GM03348 (cell line): ENCODE results near the gene JUND.

Experiments
- DNase-seq: peaks from one replicate; pipeline ENCODE4 v3.0.0; 2012; ENCODE audit warnings: low spot score

JUND gene

DNA sequence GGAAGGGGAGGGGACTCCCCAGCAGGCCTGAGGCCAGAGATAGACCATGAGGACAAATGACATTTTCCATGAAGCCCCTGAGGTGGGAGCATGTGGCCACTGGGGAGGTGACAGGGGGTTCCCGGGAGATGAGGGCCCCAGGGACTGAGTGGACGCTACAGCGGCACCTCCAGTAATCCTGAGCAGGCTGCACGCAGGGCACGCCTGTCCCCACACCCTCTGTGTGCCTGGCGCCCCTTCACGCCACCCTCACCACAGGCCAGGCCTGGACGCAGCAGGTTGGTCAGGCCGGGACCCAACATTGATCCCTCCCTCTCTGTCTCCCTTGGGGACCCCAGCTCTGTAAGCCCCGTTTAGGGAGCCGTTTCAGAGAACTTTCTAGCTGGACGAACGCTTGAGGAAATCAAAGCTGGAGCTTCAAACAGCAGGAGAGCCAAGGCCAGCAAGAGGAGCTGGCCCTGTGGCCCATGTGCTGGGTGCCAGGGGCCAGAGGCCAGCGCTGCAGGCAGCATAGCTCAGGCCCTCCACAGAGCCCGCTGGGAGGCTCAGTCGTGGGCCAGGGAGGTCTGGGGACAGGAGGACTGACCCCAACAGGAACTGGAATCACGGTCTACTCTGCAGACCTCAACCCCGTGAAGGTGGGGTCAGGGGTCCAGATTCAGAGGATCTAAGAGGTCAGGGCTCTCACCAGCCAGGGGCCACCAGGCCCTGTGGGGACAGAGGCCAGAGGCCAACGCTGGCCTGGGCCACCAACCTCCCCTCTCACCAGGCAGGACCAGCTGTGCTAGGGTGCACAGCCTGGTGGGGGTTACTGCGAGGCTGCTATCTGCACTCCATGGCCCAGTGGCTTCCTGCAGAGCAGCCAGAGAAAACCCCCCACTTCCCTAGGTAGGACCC lies 26.9 kb upstream of the JUND start:
- no peak for DNase-seq

GRCh38 chr19:18307271-18307681 lies 25.9 kb upstream of the JUND start:
- no peak for DNase-seq

- no peak for DNase-seq
These were observed 25.5 kb upstream of the JUND start for GRCh38 chr19:18306888-18307260.

DNA sequence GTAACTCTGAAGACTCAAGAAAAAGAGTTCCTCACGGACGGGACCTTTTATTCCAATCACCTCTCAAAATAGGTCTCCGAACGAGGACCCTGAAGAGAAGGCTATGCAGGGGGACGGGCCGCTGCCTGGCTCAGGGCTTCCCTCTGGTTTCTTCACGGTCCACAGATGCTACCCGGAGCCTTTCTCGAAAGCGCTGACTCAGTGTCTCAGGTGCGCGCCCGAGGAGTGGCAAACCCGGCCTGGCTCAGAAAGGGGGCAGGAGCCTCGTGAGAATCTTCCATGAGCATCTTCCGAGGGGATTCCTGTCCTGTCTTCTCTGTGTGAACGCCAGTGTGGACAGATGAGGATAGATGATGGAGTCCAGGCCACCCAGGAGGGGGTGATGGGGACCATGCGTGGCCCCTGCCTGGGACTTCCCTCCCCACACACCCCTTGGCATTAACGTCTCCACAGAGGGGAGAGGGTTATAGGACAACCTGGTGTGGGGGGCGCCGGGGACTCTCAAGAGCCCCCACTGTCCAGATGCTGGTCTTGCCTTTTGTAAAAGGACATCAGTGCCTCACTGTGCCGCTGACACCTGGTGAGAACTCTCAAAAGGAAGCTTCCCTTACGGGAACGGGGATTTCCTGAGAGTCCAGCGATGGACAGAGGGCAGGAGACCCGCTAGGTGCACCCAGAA lies 24.9 kb upstream of the JUND start:
- no peak for DNase-seq

DNA sequence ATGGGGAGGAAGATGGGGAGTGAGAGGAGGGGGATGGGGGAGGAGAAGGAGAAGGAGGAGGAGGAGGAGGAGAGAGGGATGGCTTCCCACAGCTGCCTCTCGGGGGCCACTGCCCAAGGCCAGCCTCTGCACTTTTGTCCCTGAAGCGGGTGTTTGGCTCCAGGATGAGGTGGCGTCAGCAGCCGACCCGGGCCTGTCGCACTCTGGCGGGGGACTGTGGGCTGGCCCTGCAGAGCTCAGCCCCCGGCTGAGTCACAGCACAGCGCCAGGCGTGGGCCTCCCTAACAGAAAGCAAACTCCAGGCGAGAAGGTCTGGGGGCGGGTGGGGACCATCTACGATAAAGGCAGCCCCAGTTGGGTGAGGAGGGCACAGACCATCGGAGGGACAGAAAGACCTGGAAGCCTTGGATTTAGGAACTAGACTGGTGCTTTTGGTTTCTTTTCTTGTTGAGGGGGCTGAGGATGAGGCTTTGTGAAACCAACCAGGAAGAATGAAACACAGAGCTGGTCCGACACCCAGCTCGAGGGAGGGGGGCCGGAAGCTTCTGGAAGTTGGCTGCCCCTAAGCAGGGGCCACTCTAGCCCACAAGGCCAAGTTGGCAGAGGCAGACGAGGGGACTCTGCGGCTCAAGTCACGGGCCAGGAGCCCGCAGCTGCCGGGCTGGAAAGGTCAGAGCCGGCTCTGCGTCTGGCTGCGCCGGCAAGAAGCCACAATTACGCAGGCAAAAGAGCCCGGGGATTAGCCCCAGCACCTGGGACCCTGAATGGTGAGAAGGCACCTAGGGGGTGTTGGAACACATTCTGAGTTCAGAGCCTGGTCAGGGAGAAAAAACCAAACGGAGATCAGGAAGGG lies 23.3 kb upstream of the JUND start:
- DNase-seq: peak; percentile 87

DNA sequence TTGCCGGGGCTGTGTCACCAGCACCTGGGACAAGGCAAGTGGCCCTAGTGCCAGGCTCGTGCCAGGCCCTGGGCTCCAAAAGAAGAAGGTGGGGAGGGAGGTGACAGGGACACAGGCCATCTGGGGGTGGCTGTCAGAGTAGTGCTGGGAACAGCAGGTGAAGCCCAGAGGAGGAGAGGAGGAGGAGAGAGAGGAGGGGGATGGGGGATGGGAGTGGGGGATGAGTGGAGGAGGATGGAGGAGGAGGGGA lies 22.7 kb upstream of the JUND start:
- DNase-seq: no peak

DNA sequence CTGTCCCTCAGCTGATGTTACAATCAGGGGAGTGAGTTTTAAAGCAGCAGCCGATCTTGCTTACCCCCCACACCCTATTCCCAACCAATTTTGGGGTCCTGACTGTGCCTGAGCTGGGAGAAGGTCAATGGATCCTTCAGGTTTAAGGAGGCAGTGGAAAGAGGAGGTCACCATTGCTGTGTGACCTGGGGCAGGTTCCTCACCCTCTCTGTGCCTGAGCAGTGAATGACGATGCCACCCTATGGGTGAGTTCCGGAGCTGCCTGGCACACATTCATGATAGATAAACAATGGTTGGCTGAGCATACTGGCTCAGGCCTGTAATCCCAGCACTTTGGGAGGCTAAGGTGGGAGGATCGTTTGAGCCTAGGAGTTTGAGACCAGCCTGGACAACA lies 20.3 kb upstream of the JUND start:
- DNase-seq: no peak

DNA sequence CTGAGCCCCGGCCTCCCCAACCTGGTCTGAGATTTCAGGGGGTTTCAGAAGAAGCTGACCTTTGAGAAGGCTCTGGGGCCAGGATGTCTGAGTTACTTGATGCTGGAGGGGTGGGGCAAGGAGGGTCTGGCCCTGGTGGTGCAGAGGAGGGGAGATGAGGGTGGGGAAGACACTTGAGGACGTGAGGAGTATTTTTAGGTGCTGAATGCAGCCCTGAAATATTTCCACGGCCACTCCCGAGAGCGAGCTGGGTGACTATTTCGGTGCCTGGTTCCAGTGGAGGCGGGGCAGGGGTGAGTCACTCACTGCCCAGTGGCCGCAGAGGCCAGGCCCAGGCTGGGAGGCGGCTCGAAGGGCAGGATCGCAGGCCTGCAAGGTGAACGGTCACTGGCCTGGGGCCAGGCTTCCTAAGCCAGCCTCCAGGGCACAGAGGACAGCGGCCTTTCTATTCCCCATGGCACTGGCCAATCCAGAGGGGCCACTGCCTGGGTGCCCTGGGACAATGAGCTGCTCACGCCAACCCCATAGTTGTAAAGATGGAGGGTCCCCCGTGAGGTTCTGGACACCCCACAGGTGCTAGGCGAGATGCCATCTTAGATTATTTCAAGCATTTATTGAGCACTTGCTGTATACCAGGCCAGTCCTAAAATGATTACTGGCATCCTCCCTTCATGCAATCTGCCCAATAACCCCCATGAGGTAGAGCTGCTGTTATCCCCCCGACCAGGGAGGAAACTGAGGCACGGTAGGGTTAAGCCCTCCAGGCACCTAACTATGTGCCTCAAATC lies 19.7 kb upstream of the JUND start:
- peak; percentile 85 for DNase-seq

DNA sequence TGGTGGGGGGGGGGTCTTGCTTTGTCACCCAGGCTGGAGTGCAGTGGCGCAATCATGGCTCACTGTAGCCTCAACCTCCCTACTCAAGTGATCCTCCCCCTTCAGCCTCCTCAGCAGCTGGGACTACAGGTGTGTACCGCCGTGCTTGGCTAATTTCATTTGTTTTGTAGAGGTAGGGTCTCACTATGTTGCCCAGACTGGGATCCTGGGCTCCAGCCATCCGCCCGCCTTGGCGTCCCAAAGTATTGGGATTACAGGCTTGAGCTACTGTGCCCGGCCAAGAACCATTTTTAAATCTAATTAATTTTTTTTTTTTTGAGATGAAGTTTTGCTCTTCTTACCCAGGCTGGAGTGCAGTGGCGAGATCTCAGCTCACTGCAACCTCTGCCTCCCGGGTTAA lies 18.2 kb upstream of the JUND start:
- DNase-seq: no peak

DNA sequence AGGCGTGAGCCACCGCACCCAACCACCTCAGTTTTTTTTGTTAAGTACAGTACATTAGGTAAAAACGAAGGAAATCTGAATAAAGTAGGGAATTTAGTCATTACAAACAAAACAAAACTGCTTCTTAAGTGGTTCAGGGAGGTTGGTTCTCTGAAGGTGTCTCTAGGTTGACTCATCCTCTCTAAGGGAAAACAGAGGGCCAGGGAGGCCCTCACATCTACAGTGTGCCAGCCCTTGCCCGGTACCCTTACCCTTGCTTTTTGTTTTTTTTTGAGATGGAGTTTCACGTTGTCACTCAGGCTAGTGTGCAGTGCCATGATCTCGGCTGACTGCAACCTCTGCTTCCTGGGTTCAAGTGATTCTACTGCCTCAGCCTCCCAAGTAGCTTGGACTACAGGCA lies 17.2 kb upstream of the JUND start:
- DNase-seq: no peak

- no peak for DNase-seq
These were observed 15.9 kb upstream of the JUND start for GRCh38 chr19:18297308-18297707.

GRCh38 chr19:18295034-18295451 lies 13.6 kb upstream of the JUND start:
- DNase-seq: no peak

DNA sequence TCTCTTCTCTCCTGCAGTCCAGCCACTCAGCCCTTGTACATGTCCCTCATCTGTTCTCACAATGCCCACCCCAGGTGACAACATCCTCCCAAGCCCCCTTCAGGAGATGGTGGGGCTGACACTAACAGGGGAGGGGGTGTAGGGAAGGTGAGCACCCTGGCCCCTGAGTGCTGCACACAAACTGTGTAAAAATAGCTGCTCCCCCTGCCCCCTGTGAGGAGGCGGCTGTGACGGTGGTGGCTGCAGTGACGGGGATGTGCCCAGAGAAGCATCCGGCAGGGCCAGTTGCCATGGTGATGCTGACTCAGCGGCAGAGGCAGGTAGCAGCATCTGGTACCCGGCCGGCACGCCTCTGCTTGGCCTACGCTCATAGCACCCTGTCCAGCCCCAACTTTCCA lies 13.0 kb upstream of the JUND start:
- no peak for DNase-seq

DNA sequence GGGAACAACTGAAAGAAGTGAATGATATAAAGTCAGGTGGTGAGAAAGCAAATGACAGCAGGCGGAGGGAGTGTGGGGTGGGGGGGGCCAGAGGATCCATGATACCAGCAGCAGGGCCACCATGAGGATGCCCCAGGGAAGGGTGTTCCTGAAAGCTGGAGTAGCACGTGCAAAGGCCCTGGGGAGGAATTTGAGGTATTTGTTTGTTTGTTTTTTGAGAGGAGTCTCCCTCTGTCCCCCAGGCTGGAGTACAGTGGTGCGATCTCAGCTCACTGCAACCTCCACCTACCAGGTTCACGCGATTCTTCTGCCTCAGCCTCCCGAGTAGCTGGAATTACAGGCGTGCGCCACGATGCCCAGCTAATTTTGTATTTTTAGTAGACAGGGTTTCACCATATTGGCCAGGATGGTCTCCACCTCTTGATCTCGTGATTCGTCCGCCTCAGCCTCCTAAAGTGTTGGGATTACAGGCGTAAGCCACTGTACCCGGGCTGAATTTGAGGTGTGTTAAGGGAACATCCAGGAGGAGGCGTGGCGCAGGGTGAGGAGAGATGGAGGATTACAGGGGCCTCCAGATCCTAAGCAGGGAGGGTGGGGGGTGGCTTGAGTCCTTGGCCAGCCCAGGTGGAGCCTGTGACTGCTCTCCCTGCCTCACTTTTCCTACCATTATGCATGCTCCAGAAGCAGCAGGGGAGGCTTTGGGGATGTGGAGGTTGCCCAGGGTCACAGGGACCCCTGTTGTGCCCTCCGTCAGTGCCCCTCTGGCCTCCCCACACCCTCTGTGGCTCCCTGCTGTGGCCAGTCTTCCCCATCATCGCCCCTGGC lies 12.4 kb upstream of the JUND start:
- DNase-seq: no peak

GRCh38 chr19:18292810-18293641 lies 11.6 kb upstream of the JUND start:
- peak; percentile 79 for DNase-seq

DNA sequence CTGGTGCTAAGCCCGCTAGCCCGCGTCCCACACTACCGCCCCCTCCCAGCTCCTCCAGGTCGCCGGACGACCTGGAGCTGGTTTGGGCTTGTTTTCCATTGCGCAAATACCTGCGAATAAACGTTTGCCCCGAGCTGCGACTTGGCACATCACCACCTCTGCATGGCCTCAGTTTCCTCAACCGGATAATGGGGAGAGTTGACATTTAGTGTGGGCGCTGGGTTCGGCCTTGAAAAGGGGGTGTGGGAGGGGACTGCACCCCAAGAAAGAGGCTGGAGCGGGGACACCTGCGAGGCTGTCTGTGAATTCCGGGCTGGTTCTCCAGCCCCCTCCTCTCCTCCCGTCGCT lies 11.0 kb upstream of the JUND start:
- DNase-seq: no peak

GRCh38 chr19:18291590-18292461 lies 10.4 kb upstream of the JUND start:
- DNase-seq: peak; percentile 85

DNA sequence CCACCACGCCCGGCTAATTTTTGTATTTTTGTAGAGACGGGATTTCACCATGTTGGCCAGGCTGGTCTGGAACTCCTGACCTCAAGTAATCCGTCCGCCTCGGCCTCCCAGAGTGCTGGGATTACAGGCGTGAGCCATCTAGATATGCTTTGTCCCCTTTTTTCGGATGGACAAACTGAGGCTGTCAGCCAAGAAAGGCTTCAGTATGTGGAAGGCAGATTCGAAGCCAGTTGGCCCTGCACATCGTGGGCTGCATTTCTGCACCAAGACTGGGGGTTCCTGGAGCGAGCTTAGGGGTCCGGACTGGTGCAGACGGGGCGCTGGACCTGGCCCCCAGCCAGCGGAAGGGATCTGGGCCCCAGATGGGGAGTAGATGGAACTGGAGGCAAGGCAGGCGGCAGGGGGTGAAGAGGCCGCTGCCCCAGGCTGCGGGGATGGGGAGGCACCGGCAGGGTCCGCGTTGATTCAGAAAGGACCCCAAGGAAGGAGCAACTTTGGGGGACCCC lies 9.7 kb upstream of the JUND start:
- DNase-seq: no peak

- DNase-seq: no peak
These were observed 9.0 kb upstream of the JUND start for GRCh38 chr19:18290302-18291018.
